PC-9 (cell line): ENCODE measurements around the gene TENT5C. TPM values are rescaled to one million over a fixed set of nuclear protein-coding genes. Genes with fewer than 3 reads are reported as not detected.

Experiments used
- BruUV-seq: library from RNA; stranded (reverse); fragments of 400-500 nt; replicated peaks from 2 replicates; lab custom pipeline; 2021; lab: Mats Ljungman, UMichigan
- CTCF ChIA-PET: fragments of 300-600 bp; sonication (Branson Sonifier 250); formaldehyde crosslinking; loops from one replicate; lab custom pipeline; 2022; ENCODE audit warnings: antibody characterized with exemption; lab: Charles Lee
- POLR2A ChIA-PET: fragments of 300-600 bp; sonication (Branson Sonifier 250); formaldehyde crosslinking; loops from one replicate; lab custom pipeline; 2022; ENCODE audit warnings: antibody characterized with exemption; ENCODE audit not compliant: unreplicated experiment; lab: Charles Lee
- DNase-seq, 2 experiments: peaks; one replicate each; pipeline versions ENCODE4 v3.0.0 to v3.0.0-alpha.2; 2015 to 2022; ENCODE audit warnings: mixed read lengths in 1 of 2
- H2AFZ ChIP-seq: fragments of 200-600 bp; sonication (generic); 2 replicates; pipeline ENCODE4 v1.8.1; 2017; ENCODE audit warnings: antibody characterized with exemption
- H3F3A ChIP-seq: fragments of 200-600 bp; sonication (generic); 2 replicates; pipeline ENCODE4 v1.8.1; 2017; ENCODE audit warnings: antibody characterized with exemption, mild to moderate bottlenecking, low read depth; ENCODE audit not compliant: insufficient read depth
- H3K27ac ChIP-seq: fragments of 200-600 bp; sonication (generic); 2 replicates; pipeline ENCODE4 v1.6.1; 2016; ENCODE audit warnings: mixed run types
- H3K27me3 ChIP-seq: fragments of 200-600 bp; sonication (generic); 2 replicates; pipeline ENCODE4 v1.6.1; 2016; ENCODE audit warnings: low read depth, mixed run types; ENCODE audit not compliant: insufficient read depth
- H3K36me3 ChIP-seq: fragments of 200-600 bp; sonication (generic); 2 replicates; pipeline ENCODE4 v1.6.1; 2016; ENCODE audit warnings: low read depth, mixed run types
- H3K4me1 ChIP-seq: fragments of 200-600 bp; sonication (generic); replicated peaks from 2 replicates; pipeline ENCODE4 v1.6.1; 2016; ENCODE audit warnings: mixed run types; ENCODE audit not compliant: insufficient read depth
- H3K4me2 ChIP-seq: fragments of 200-600 bp; sonication (generic); 2 replicates; pipeline ENCODE4 v1.6.1; 2017; ENCODE audit warnings: mixed run types
- H3K4me3 ChIP-seq: fragments of 200-600 bp; sonication (generic); 2 replicates; pipeline ENCODE4 v1.6.1; 2016; ENCODE audit warnings: mixed run types
- H3K79me2 ChIP-seq: fragments of 200-600 bp; sonication (generic); 2 replicates; pipeline ENCODE4 v1.6.1; 2017; ENCODE audit warnings: low read depth, mixed run types
- H3K9me2 ChIP-seq: fragments of 200-600 bp; sonication (generic); 2 replicates; pipeline ENCODE4 v1.8.1; 2017; ENCODE audit warnings: mild to moderate bottlenecking; ENCODE audit not compliant: insufficient read depth
- H3K9me3 ChIP-seq: fragments of 200-600 bp; sonication (generic); 2 replicates; pipeline ENCODE4 v1.8.1; 2016; ENCODE audit warnings: low read depth; ENCODE audit not compliant: insufficient read depth
- H4K20me1 ChIP-seq: fragments of 200-600 bp; sonication (generic); 2 replicates; pipeline ENCODE4 v1.8.1; 2017; ENCODE audit not compliant: insufficient read depth
- CTCF ChIP-seq: fragments of 200-600 bp; sonication (generic); conservative IDR thresholded peaks from 2 replicates; pipeline ENCODE4 v1.6.1; 2017; ENCODE audit warnings: mixed run types, antibody characterized with exemption, mild to moderate bottlenecking, moderate library complexity
- EZH2 ChIP-seq: fragments of 200-600 bp; sonication (generic); IDR thresholded peaks from 2 replicates; pipeline ENCODE4 v1.8.0; 2017; ENCODE audit warnings: antibody characterized with exemption, low read depth
- intact Hi-C: fragments of 100-400 bp; cut with micrococcal nuclease; formaldehyde crosslinking; loops from one replicate; pipeline ENCODE4 v1.10.0; 2022; ENCODE audit not compliant: unreplicated experiment
- total RNA-seq: library from RNA; stranded (reverse); gene quantifications from 2 replicates; pipeline ENCODE4 v1.2.3, GENCODE V29; 2021

The TENT5C gene
- total RNA-seq, 1 experiment from 2014 or later: 4.3 TPM

GRCh38 chr1:117633936-117634335 is 28.1 kb downstream of the TENT5C start:
- Histone ChIP-seq H3K9me2 (no peaks in the 10 kb centered on the region), H3F3A (peaks cover 13% of the 10 kb centered on the region; the same call in 1 of the 2 replicates), H3K36me3 (no peaks in the 10 kb centered on the region), H3K4me1 (peaks cover 23% of the 10 kb centered on the region), H3K27me3 (no peaks in the 10 kb centered on the region), H3K79me2 (no peaks in the 10 kb centered on the region), H3K9me3 (no peaks in the 10 kb centered on the region), H2AFZ (no peak overlapping the region), H3K4me2 (no peak overlapping the region), H3K27ac (no peak overlapping the region), H4K20me1 (no peaks in the 10 kb centered on the region), H3K4me3 (no peak overlapping the region)
- intact Hi-C loops: loop anchor here (2.0 kb wide), 1 partner anchor 27 kb away; the partner anchor contains the start of gene TENT5C
- no TSS peak for BruUV-seq
- no peak for TF ChIP-seq EZH2
- no peak for TF ChIP-seq CTCF
- CTCF ChIA-PET: no interaction called here
- POLR2A ChIA-PET: no interaction called here
- DNase-seq: no peak

- Histone ChIP-seq H3K9me2 (no peaks in the 10 kb centered on the region), H3K4me3 (no peak overlapping the region), H3F3A (peaks cover 13% of the 10 kb centered on the region; the same call in 1 of the 2 replicates), H3K9me3 (no peaks in the 10 kb centered on the region), H3K27me3 (no peaks in the 10 kb centered on the region), H4K20me1 (no peaks in the 10 kb centered on the region), H3K4me2 (no peak overlapping the region), H3K27ac (no peak overlapping the region), H2AFZ (no peak overlapping the region), H3K4me1 (peaks cover 23% of the 10 kb centered on the region), H3K36me3 (no peaks in the 10 kb centered on the region), H3K79me2 (no peaks in the 10 kb centered on the region)
- DNase-seq: no peak
- POLR2A ChIA-PET: interaction anchor here (0.7 kb wide), 1 partner anchor 9 kb away, joined by 3 read pairs; no protein-coding TSS in a partner anchor
- no peak for TF ChIP-seq EZH2
- TF ChIP-seq CTCF: no peak
- intact Hi-C loops: no loop called here
- CTCF ChIA-PET: no interaction called here
- BruUV-seq: no TSS peak
Measured at GRCh38 chr1:117634631-117635030, 28.8 kb downstream of the TENT5C start.

- BruUV-seq: no TSS peak
- H2AFZ ChIP-seq: no peak overlapping the region
- peaks cover 13% of the 10 kb centered on the region; the same call in 1 of the 2 replicates for H3F3A ChIP-seq
- no peaks in the 10 kb centered on the region for H3K9me2 ChIP-seq
- CTCF ChIA-PET: no interaction called here
- DNase-seq: no peak
- H3K9me3 ChIP-seq: no peaks in the 10 kb centered on the region
- no peaks in the 10 kb centered on the region for H3K36me3 ChIP-seq
- POLR2A ChIA-PET: no interaction called here
- intact Hi-C loops: no loop called here
- H3K4me3 ChIP-seq: no peak overlapping the region
- peaks cover 23% of the 10 kb centered on the region for H3K4me1 ChIP-seq
- no peaks in the 10 kb centered on the region for H4K20me1 ChIP-seq
- TF ChIP-seq CTCF (no peak), EZH2 (no peak)
- no peak overlapping the region for H3K4me2 ChIP-seq
- no peak overlapping the region for H3K27ac ChIP-seq
- no peaks in the 10 kb centered on the region for H3K79me2 ChIP-seq
- H3K27me3 ChIP-seq: no peaks in the 10 kb centered on the region
Measured at GRCh38 chr1:117635805-117636204, 30.0 kb downstream of the TENT5C start.
